ENCODE results near the gene NEUROD2. TPM values are rescaled to one million over a fixed set of nuclear protein-coding genes. Genes with fewer than 3 reads are reported as not detected.

The NEUROD2 gene
- total RNA-seq (1 to 10 TPM; 1.6 to 2.5 TPM), polyA plus RNA-seq (ENCODE audit: insufficient read length in 2 of 2) (10 to 100 TPM; 10.8 to 14.1 TPM)
- long read RNA-seq, donor 1, full-length matches to known transcripts = 25 of 25 reads
- long read RNA-seq, donor 1, partial matches to known transcripts = 0 of 25 reads
- long read RNA-seq, donor 1, other reads (novel, unspliced or antisense) = 0 of 25 reads
- long read RNA-seq, donor 2, full-length matches to known transcripts = 23 of 23 reads
- long read RNA-seq, donor 2, partial matches to known transcripts = 0 of 23 reads
- long read RNA-seq, donor 2, other reads (novel, unspliced or antisense) = 0 of 23 reads
- long read RNA-seq, donor 3, full-length matches to known transcripts = 57 of 57 reads
- long read RNA-seq, donor 3, partial matches to known transcripts = 0 of 57 reads
- long read RNA-seq, donor 3, other reads (novel, unspliced or antisense) = 0 of 57 reads
- long read RNA-seq, donor 4, full-length matches to known transcripts = 1 of 6 reads
- long read RNA-seq, donor 4, partial matches to known transcripts = 5 of 6 reads
- long read RNA-seq, donor 4, other reads (novel, unspliced or antisense) = 0 of 6 reads

- no peaks in the 10 kb centered on the region for H3K36me3 ChIP-seq (ENCODE audit: control insufficient read depth, insufficient read depth, low read length)
- no peak within 1 kb of the TSS for H3K27ac ChIP-seq (ENCODE audit: low read depth, low read length)
- no peaks in the 10 kb centered on the region for H3K9me3 ChIP-seq (ENCODE audit: control insufficient read depth, insufficient read depth, low read length)
- DNase-seq (ENCODE audit: low read depth in 4 of 6, low spot score in 6 of 6) = peak in 2 of 6 donors; percentile 91 to 96
- H3K4me1 ChIP-seq (ENCODE audit: control insufficient read depth, insufficient read depth, low read length) = peaks cover 45% of the 10 kb centered on the region
- no peak within 1 kb of the TSS for H3K4me3 ChIP-seq (ENCODE audit: low read depth, low read length)
- WGBS (ENCODE audit: insufficient coverage) = under 1% methylated on average over 13 of the region's 20 CpGs
- H3K27me3 ChIP-seq (ENCODE audit: control insufficient read depth, insufficient read depth, low read length) = peaks cover 76% of the 10 kb centered on the region
These were observed at the start of gene NEUROD2 for GRCh38 chr17:39607851-39608130. Gene NEUROD2, minus strand, starts transcription at chr17:39607920. Its CDS starts 1,321 bp downstream, at chr17:39606599.

GRCh38 chr17:39655105-39655504 is 47.4 kb upstream of the NEUROD2 start:
- Histone ChIP-seq H3K27ac (ENCODE audit: low read depth, low read length) (no peak overlapping the region), H3K4me3 (ENCODE audit: low read depth, low read length) (no peak overlapping the region)
- 80% methylated on average over 1 of the region's 2 CpGs for WGBS (ENCODE audit: insufficient coverage)

GRCh38 chr17:39653662-39654331 is 46.1 kb upstream of the NEUROD2 start:
- H3K4me1 ChIP-seq (ENCODE audit: control insufficient read depth, insufficient read depth, low read length) = peaks cover 46% of the 10 kb centered on the region
- H3K27ac ChIP-seq (ENCODE audit: low read depth, low read length) = peak overlapping the region; percentile 95
- peaks cover 62% of the 10 kb centered on the region for H3K36me3 ChIP-seq (ENCODE audit: control insufficient read depth, insufficient read depth, low read length)
- peak in 2 of 6 donors; percentile 50 to 64 for DNase-seq (ENCODE audit: low read depth in 4 of 6, low spot score in 6 of 6)
- H3K4me3 ChIP-seq (ENCODE audit: low read depth, low read length) = peak overlapping the region; percentile 3
- H3K27me3 ChIP-seq (ENCODE audit: control insufficient read depth, insufficient read depth, low read length) = no peaks in the 10 kb centered on the region
- no peaks in the 10 kb centered on the region for H3K9me3 ChIP-seq (ENCODE audit: control insufficient read depth, insufficient read depth, low read length)
- WGBS (ENCODE audit: insufficient coverage) = 63% methylated on average over 11 of the region's 14 CpGs

More at GRCh38 chr17:39655105-39655504, 47.4 kb upstream of the NEUROD2 start:
- H3K9me3 ChIP-seq (ENCODE audit: control insufficient read depth, insufficient read depth, low read length) = no peaks in the 10 kb centered on the region
- peaks cover 73% of the 10 kb centered on the region for H3K36me3 ChIP-seq (ENCODE audit: control insufficient read depth, insufficient read depth, low read length)
- H3K4me1 ChIP-seq (ENCODE audit: control insufficient read depth, insufficient read depth, low read length) = peaks cover 48% of the 10 kb centered on the region
- no peaks in the 10 kb centered on the region for H3K27me3 ChIP-seq (ENCODE audit: control insufficient read depth, insufficient read depth, low read length)
- DNase-seq (ENCODE audit: low read depth in 4 of 6, low spot score in 6 of 6) = no peak

GRCh38 chr17:39653316-39653661 is 45.6 kb upstream of the NEUROD2 start:
- Histone ChIP-seq H3K4me1 (ENCODE audit: control insufficient read depth, insufficient read depth, low read length) (peaks cover 49% of the 10 kb centered on the region), H3K4me3 (ENCODE audit: low read depth, low read length) (peak overlapping the region; percentile 3), H3K9me3 (ENCODE audit: control insufficient read depth, insufficient read depth, low read length) (no peaks in the 10 kb centered on the region), H3K27me3 (ENCODE audit: control insufficient read depth, insufficient read depth, low read length) (no peaks in the 10 kb centered on the region), H3K27ac (ENCODE audit: low read depth, low read length) (peak overlapping the region; percentile 95), H3K36me3 (ENCODE audit: control insufficient read depth, insufficient read depth, low read length) (peaks cover 60% of the 10 kb centered on the region)
- 72% methylated on average over 11 of the region's 12 CpGs for WGBS (ENCODE audit: insufficient coverage)
- no peak for DNase-seq (ENCODE audit: low read depth in 4 of 6, low spot score in 6 of 6)

GRCh38 chr17:39652587-39653315 is 45.0 kb upstream of the NEUROD2 start:
- Histone ChIP-seq H3K36me3 (ENCODE audit: control insufficient read depth, insufficient read depth, low read length) (peaks cover 55% of the 10 kb centered on the region), H3K9me3 (ENCODE audit: control insufficient read depth, insufficient read depth, low read length) (no peaks in the 10 kb centered on the region), H3K27ac (ENCODE audit: low read depth, low read length) (peak overlapping the region; percentile 95), H3K27me3 (ENCODE audit: control insufficient read depth, insufficient read depth, low read length) (no peaks in the 10 kb centered on the region), H3K4me1 (ENCODE audit: control insufficient read depth, insufficient read depth, low read length) (peaks cover 49% of the 10 kb centered on the region), H3K4me3 (ENCODE audit: low read depth, low read length) (peak overlapping the region; percentile 3)
- WGBS (ENCODE audit: insufficient coverage) = 37% methylated on average over 7 of the region's 7 CpGs
- peak in 2 of 6 donors; percentile 54 to 70 for DNase-seq (ENCODE audit: low read depth in 4 of 6, low spot score in 6 of 6)

GRCh38 chr17:39651923-39652586 is 44.3 kb upstream of the NEUROD2 start:
- no peak for DNase-seq (ENCODE audit: low read depth in 4 of 6, low spot score in 6 of 6)
- Histone ChIP-seq H3K4me3 (ENCODE audit: low read depth, low read length) (no peak overlapping the region), H3K9me3 (ENCODE audit: control insufficient read depth, insufficient read depth, low read length) (no peaks in the 10 kb centered on the region), H3K27ac (ENCODE audit: low read depth, low read length) (peak overlapping the region; percentile 95), H3K36me3 (ENCODE audit: control insufficient read depth, insufficient read depth, low read length) (peaks cover 48% of the 10 kb centered on the region), H3K27me3 (ENCODE audit: control insufficient read depth, insufficient read depth, low read length) (no peaks in the 10 kb centered on the region), H3K4me1 (ENCODE audit: control insufficient read depth, insufficient read depth, low read length) (peaks cover 49% of the 10 kb centered on the region)
- 34% methylated on average over 6 of the region's 8 CpGs for WGBS (ENCODE audit: insufficient coverage)

- no peak for DNase-seq (ENCODE audit: low read depth in 4 of 6, low spot score in 6 of 6)
- Histone ChIP-seq H3K27ac (ENCODE audit: low read depth, low read length) (no peak overlapping the region), H3K27me3 (ENCODE audit: control insufficient read depth, insufficient read depth, low read length) (no peaks in the 10 kb centered on the region), H3K36me3 (ENCODE audit: control insufficient read depth, insufficient read depth, low read length) (peaks cover 31% of the 10 kb centered on the region), H3K9me3 (ENCODE audit: control insufficient read depth, insufficient read depth, low read length) (no peaks in the 10 kb centered on the region), H3K4me3 (ENCODE audit: low read depth, low read length) (no peak overlapping the region), H3K4me1 (ENCODE audit: control insufficient read depth, insufficient read depth, low read length) (peaks cover 45% of the 10 kb centered on the region)
- WGBS (ENCODE audit: insufficient coverage) = 94% methylated on average over 5 of the region's 11 CpGs
These were observed 42.4 kb upstream of the NEUROD2 start for GRCh38 chr17:39650121-39650579.

GRCh38 chr17:39648616-39649366 is 41.1 kb upstream of the NEUROD2 start:
- no peak overlapping the region for H3K27ac ChIP-seq (ENCODE audit: low read depth, low read length)
- H3K4me1 ChIP-seq (ENCODE audit: control insufficient read depth, insufficient read depth, low read length) = peaks cover 36% of the 10 kb centered on the region
- WGBS (ENCODE audit: insufficient coverage) = 69% methylated on average over 12 of the region's 15 CpGs
- peak in 1 of 6 donors; percentile 86 for DNase-seq (ENCODE audit: low read depth in 4 of 6, low spot score in 6 of 6)
- H3K27me3 ChIP-seq (ENCODE audit: control insufficient read depth, insufficient read depth, low read length) = no peaks in the 10 kb centered on the region
- no peaks in the 10 kb centered on the region for H3K9me3 ChIP-seq (ENCODE audit: control insufficient read depth, insufficient read depth, low read length)
- no peak overlapping the region for H3K4me3 ChIP-seq (ENCODE audit: low read depth, low read length)
- H3K36me3 ChIP-seq (ENCODE audit: control insufficient read depth, insufficient read depth, low read length) = peaks cover 21% of the 10 kb centered on the region

Data from spinal cord (tissue), 10 donors.